NCI-H2107 (cell line): ENCODE results near the gene EHMT2.
A peak's percentile ranks its signal among the peaks of the same experiment; 100 is the strongest.

Source experiments
- DNase-seq: peaks from one replicate; lab custom pipeline; 2025; lab: John Stamatoyannopoulos, UW

Gene EHMT2

DNA sequence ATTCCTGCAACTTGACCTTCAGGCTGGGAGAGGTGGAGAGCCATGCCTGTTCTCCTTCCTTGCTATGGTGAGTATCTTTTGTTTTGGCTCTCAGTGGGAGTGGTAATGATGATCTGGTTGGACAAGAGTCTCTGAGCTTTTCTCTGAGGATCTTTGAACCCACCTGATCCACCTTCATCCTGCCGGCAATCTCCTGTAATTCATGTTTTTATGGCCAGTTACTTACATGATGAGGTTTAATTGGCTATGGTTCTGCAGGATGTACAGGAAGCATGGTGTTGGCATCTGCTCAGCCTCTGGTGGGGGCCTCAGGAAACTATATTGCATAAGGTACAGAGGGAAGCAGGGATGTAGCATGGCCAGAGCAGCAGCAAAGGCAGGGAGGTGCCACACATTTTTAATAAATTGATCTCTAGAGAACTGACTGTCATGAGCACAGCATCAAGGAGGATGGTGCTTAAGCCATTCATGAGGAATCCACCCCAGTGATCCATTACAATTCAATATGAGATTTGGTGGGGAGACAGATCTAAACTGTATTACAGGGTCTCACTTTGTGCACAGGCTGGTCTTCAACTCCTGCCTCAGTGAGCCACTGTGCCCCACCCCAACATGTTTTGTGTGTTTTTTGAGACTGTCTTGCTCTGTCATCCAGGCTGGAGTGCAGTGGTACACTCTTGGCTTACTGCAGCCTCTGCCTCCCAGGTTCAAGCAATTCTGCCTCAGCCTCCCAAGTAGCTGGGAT is 60.0 kb downstream of the EHMT2 start:
- DNase-seq: no peak

DNA sequence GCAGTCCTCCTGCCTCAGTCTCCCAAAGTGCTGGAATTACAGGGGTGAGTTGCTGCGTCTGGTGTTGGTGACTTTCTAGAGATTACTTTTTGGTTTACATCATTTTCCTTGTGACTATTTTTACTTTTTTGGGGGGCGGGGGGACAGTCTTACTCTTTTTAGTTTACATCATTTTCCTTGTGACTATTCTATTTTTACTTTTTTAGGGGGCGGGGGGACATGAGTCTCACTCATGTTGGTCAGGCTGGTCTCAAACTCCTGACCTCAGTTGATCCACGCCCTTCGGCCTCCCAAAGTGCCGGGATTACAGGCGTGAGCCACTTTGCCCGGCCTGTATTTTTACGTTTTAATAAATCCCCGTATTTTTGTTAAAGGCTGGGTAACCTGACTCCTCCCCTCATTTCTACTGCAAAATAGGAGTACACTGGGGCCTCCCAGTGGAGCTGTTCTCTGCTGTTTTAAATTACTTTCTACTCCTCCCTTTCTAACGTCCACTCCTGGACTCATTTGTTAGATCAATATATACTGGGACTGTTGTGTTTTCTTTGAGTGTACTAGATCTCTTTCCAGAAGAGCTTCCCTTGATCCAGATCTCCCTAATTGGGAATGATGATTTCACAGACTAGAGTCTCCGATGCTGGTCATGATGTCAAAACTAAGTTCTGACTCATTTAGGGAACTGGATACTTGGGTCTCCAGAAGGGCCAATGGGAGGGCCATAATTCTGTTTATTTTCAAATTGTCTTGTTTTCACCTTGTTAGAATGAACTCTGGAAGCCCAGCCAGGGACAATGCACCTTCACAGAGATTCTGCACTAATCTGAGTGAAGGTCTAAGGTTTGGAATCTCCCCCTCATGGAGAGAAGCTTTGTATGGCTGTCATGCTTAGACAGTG is 60.8 kb downstream of the EHMT2 start:
- DNase-seq: no peak

GRCh38 chr6:31836047-31836473 is 61.4 kb downstream of the EHMT2 start:
- no peak for DNase-seq

GRCh38 chr6:31834367-31835250 is 62.9 kb downstream of the EHMT2 start:
- DNase-seq: peak; percentile 49

GRCh38 chr6:31831350-31832215 is 65.9 kb downstream of the EHMT2 start:
- DNase-seq: no peak

- DNase-seq: no peak
These were observed 66.6 kb downstream of the EHMT2 start for GRCh38 chr6:31830886-31831335.
